ENCODE results near the gene ABCA13.

Gene ABCA13

GRCh38 chr7:48305661-48306060 is 134.4 kb downstream of the ABCA13 start:
- DNase-seq, result no peak

GRCh38 chr7:48307041-48307714 is 135.9 kb downstream of the ABCA13 start:
- DNase-seq, result no peak

DNA sequence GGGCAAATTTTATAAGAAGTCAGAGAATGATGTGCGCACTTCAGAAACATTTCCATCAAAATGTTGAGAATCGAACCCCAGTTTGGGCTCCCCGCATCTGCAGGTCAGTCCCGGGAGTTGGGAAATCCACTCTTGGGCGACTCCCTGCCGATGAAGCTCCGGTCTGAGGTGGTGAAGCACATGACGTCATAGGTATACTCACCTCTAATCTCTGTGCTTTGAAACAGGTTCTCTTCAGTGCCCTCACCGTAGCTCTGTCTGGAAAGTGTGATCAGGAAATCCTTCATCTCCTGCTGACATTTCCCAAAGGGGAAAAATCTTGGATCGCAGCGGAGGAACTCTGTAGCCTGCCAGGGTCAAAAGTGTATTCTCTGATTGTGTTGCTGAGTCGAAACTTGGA is 138.5 kb downstream of the ABCA13 start:
- no peak for DNase-seq

GRCh38 chr7:48311464-48312100 is 140.3 kb downstream of the ABCA13 start:
- DNase-seq, result no peak

DNA sequence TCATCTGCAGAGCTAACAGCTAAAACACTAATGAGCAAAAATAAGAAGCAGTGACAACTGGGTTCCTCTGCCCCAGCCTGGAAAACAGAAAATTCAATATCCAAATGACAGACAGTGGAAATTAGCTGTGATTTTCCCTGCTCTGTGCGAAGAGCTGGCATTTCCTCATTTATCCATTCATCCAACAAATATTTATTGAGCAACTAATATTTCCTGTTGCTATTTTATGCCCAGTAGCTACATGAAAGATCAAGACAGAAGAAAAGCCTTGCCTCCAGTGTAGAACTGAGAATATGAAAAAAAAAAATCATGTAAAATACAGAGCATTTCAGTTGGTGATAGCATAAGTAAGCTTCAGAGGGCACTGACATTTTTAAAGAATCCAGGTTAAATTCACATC is 140.9 kb downstream of the ABCA13 start:
- DNase-seq, result no peak

GRCh38 chr7:48316768-48317167 is 145.5 kb downstream of the ABCA13 start:
- DNase-seq, result no peak

- DNase-seq, result no peak
These were observed 146.1 kb downstream of the ABCA13 start for GRCh38 chr7:48317360-48317759.

DNA sequence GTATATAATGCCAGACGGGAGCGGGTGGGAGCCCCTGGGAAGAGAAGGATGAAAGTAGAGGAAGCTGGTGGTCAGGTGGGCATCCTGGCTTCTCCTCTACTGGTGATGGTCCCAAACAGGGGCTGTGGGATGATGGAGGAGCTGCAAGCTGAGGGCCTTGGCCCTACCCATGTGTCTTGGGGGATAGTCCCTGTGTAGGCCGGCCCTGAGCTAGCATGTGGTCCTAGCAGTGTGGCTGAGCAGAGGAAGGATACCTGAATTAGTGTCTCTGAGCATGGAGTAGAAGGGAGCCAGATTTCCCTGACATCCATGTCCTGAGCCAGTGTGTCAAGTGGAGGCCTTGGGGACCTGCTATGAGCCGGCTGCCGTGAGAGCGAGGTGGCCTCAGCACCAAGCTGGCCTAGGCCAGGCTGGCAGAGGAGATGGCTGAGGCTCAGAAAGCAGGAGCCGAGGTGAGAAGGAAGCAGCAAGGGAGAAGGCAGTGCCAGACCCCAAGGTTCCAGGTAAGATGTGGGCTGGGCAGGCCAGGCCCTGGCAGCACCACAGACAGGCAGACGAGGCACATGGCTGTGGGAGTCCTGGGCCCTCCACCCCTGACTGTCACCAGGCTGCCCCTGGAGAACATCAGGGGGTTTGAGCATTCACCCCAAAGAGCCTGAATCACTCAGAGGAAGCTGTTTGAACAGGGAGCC is 150.2 kb downstream of the ABCA13 start:
- no peak for DNase-seq

DNA sequence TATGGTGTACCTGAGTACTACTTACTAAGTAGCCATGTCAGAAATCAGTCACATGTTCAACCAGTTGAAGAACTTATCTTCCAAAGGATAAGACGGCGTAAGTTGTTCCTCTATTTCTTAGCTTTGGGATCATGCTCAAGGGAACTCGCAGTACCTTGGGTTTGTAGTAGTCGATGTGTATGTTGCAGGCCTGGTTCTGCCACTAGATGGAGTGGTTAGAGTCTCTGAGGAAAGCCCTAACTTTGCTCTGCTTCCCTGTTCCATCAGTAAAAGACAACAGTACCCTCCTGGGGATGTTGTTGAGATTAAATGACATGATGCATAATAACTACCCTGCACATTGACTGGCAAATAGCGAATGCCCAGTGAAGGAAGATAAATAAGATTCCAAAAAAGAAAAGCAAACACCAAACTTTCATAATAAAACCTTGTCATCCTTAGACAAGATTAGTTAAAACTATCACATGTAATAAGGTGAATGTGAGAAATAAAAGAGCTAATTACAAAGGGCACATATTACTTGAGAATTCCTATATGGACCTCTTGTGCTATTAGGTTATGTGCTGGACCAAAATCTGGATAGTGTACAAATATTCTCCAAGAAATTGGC is 165.9 kb downstream of the ABCA13 start:
- peak; percentile 10 to 60 for DNase-seq

DNA sequence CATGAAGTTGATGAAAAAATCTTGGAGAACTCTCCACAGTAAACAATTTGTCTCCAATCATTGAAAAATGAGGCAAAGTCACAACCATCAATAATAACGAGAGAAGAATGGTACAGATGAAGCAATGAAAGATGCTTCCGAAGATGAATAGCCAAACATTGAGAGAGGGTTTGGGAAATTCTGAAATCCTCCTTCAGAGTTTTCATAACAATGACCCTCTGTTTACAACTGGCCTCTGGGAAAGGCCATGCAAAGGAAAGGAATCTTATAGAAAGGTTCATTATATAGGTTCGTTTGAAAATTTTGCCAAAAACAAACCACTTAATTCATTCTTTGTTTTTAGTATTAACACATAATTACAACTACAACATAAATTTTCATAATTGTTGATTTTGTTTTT is 166.5 kb downstream of the ABCA13 start:
- no peak for DNase-seq

GRCh38 chr7:48347230-48347825 is 176.1 kb downstream of the ABCA13 start:
- no peak for DNase-seq

GRCh38 chr7:48350515-48350914 is 179.3 kb downstream of the ABCA13 start:
- DNase-seq, result peak; percentile 29 to 32

DNA sequence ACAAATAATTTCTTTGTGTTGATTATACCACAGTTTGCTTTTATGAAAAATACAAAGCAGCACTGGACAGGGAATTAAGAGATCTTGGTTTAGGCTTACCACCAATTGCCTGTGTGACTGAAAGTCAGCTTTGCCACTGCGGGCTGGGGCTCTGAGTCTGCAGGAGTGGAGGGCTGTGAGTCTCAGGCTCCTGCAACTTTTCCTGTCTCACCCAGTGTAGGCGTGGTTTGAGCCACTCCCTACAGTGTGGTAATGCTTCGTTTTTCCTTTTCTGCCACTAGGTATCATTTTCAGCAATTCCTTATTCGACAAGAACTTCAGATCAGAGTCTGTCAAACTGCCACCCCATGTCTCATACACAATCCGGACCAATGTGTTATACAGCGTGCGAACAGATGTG is 180.6 kb downstream of the ABCA13 start:
- DNase-seq, result peak in 1 of 2 donors; percentile 9

DNA sequence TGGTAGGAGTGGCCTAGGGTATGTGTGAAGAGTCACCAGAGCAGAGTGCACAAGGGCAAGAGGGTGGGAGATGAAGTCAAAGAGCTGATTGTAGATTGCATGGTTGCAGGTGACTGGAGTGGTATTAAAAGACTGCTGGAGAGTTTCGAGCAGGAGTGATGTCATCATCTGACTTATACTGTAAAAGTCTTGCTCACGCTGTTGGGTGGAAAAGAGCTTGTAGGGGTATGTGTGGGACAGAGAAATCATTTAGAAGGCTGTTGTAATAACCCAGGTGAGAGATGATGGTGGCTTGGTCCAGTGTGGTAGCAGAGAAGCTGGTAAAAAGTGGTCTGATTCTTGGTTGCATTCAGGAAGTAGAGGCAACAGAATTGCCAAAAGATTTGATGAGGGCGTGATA is 184.1 kb downstream of the ABCA13 start:
- DNase-seq, result no peak

DNA sequence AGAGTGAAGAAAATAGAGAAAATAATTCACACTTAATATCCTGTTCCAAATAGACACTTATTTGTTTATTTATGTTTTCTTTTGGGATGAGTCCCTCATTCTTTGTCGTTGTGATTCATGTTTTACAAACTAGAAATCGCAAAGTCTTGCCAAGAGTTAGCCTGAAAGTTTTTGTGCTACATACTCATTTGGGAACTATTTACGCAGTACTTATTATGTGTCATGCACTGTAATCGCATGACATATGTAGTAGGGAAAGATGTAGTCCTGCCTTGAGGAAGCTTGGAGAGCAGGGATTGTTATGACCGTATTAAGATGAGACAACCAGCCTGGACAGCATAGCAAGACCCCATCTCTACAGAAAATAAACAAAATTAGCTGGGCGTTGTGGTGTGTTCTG is 189.3 kb downstream of the ABCA13 start:
- DNase-seq, result no peak

DNA sequence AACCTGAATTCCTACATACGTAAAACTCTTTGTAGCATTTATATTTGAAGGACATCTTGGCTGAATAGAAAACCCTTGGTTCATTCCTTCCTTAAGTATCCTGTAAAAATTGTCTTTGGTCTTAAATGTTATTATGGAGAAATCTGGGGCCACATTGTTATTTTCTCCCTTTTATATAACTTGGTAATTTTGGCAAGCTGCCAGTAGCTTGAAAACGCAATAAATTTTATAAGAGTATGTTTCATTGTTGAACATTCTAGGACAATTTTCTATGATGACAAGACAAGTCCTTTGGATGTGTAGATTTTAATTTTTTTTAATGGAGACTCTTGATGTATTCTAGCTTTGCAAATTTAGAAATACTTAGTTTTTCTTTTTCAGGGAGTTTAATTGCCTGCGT is 191.9 kb downstream of the ABCA13 start:
- DNase-seq, result no peak

DNA sequence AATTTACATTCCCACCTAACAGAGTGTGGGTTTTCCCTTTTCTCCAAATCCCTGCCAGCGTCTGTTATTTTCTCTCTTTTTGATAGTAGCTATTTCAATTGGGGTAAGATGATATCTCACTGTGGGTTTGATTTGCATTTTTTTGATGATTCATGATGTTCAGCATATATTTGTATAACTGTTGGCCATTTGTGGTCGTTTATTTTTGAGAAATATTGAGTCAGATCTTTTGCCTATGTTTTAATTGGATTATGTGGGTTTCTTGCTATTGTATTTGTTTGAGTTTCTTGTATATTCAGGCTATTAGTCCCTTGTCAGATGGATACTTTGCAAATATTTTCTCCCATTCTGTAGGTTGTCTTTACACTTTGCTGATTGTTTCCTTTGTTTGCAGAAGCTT is 193.8 kb downstream of the ABCA13 start:
- DNase-seq, result no peak

GRCh38 chr7:48366096-48366495 is 194.8 kb downstream of the ABCA13 start:
- DNase-seq, result no peak

- DNase-seq, result no peak
These were observed 205.0 kb downstream of the ABCA13 start for GRCh38 chr7:48376263-48376662.

- DNase-seq, result peak in 1 of 2 donors; percentile 62
These were observed 209.7 kb downstream of the ABCA13 start for GRCh38 chr7:48380921-48381320.

- no peak for DNase-seq
These were observed 210.3 kb downstream of the ABCA13 start for GRCh38 chr7:48381571-48381970.

GRCh38 chr7:48384180-48384752 is 213.0 kb downstream of the ABCA13 start:
- no peak for DNase-seq

DNA sequence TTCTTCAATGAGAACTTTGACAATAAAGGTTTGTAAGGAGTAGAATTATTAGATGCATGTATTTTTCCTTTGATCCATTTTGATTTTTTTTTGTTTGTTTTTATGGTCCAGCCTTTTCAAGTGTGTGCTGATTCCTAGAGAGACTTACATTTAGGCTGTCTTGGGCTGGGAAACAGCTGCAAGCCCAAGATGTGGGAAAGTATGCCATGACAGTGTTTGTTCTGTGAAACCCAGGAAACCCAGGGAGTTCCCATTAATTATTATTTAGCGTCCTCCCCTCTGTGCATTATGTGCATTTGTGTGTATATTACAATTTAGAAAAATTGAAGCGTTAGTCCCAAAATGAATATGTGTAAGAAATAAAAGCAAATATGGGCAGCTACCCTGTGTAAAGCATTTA is 216.7 kb downstream of the ABCA13 start:
- DNase-seq, result no peak

Data from inflammatory macrophage treated with lipopolysaccharide for 1 hour (primary cell).